Fibroblast of the conjunctiva (primary cell): ENCODE results near the gene CACNA2D4.

Source experiments
- DNase-seq: peaks from one replicate; pipeline ENCODE4 v3.0.0-alpha.2; 2010; ENCODE audit warnings: low read depth

The CACNA2D4 gene

GRCh38 chr12:1934831-1935230 is 16.4 kb upstream of the CACNA2D4 start:
- no peak for DNase-seq

GRCh38 chr12:1934068-1934467 is 15.6 kb upstream of the CACNA2D4 start:
- no peak for DNase-seq

GRCh38 chr12:1933342-1934051 is 15.0 kb upstream of the CACNA2D4 start:
- DNase-seq = no peak

GRCh38 chr12:1932264-1932777 is 13.9 kb upstream of the CACNA2D4 start:
- DNase-seq = no peak

- no peak for DNase-seq
Observed at GRCh38 chr12:1931642-1932041, 13.2 kb upstream of the CACNA2D4 start.

GRCh38 chr12:1930803-1931597 is 12.5 kb upstream of the CACNA2D4 start:
- DNase-seq = no peak

GRCh38 chr12:1929985-1930802 is 11.7 kb upstream of the CACNA2D4 start:
- no peak for DNase-seq

GRCh38 chr12:1929241-1929984 is 11.0 kb upstream of the CACNA2D4 start:
- no peak for DNase-seq

- no peak for DNase-seq
Observed at GRCh38 chr12:1928439-1929121, 10.1 kb upstream of the CACNA2D4 start.

GRCh38 chr12:1927751-1928351 is 9.4 kb upstream of the CACNA2D4 start:
- no peak for DNase-seq

GRCh38 chr12:1927051-1927680 is 8.7 kb upstream of the CACNA2D4 start:
- no peak for DNase-seq

- DNase-seq = no peak
Observed at GRCh38 chr12:1926251-1926657, 7.8 kb upstream of the CACNA2D4 start.

GRCh38 chr12:1925684-1926006 is 7.2 kb upstream of the CACNA2D4 start:
- DNase-seq = no peak

GRCh38 chr12:1924996-1925683 is 6.7 kb upstream of the CACNA2D4 start:
- no peak for DNase-seq

GRCh38 chr12:1922985-1923384 is 4.5 kb upstream of the CACNA2D4 start:
- DNase-seq = no peak

- DNase-seq = no peak
Observed at GRCh38 chr12:1922075-1922709, 3.7 kb upstream of the CACNA2D4 start.

GRCh38 chr12:1920971-1921370 is 2.5 kb upstream of the CACNA2D4 start:
- no peak for DNase-seq

- DNase-seq = no peak
Observed at GRCh38 chr12:1920436-1920835, 2.0 kb upstream of the CACNA2D4 start.

GRCh38 chr12:1919763-1920162 is 1.3 kb upstream of the CACNA2D4 start:
- DNase-seq = no peak
